GM15510 (cell line): Measurements from ENCODE around the gene CLEC2B.

ENCODE experiments used
- POLR2A ChIP-seq: IDR thresholded peaks from 3 replicates; pipeline ENCODE4 v1.6.1; 2011; ENCODE audit warnings: borderline replicate concordance; ENCODE audit not compliant: insufficient read length; ENCODE audit errors: extremely low read depth

Gene CLEC2B

DNA sequence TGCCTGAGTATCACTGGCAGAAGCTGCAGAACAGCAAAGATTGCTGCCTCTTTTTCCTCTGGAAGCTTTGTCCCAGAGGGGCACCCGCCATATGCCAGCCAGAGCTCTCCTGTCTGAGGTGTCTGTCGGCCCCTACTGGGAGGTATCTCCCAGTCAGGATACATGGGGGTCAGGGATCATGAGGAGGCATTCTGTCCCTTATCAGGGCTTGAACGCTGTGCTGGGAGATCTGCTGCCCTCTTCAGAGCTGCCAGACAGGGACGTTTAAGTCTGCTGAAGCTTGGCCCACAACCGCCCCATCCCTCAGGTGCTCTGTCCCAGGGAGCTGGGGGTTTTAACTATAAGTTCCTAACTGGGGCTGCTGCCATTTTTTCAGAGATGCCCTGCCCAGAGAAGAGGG is 20.3 kb downstream of the CLEC2B start:
- no peak for TF ChIP-seq POLR2A

DNA sequence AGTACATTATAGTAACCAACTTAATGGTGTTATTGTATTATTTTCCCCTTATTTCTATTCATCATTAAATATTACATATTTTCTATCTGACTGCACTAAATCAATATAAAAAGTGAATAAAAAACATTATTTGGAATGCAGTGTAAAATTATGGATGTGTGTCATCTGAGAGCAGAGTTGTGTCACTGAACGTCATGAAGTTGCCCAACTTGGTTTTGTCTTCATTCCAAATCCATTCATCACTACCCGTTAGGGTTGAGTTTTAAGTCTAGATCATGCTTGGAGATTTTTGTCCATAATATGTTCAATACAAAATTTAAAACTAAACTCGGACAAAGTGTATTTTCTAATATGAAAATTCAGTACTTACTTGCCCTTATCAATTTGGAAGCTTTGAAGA is 25.7 kb downstream of the CLEC2B start:
- TF ChIP-seq POLR2A, result no peak

DNA sequence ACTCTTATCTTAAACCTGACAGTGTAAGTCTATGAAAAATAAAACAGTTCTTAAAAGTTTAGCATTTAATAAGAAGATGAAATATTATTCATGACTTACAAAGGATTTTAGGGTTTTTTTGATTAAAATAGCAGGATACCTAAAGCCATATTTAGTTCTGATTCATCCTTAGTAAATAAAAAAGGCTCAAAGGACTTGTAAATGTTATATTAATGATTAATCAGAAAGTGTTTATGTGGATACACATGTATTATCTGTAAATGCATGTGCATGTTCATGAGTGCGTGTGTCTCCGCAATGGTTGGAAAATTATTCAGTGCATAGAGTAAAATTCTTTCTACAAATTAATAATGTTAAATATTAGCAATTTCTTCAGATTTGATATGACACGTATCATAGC is 37.4 kb downstream of the CLEC2B start:
- TF ChIP-seq POLR2A, result no peak

DNA sequence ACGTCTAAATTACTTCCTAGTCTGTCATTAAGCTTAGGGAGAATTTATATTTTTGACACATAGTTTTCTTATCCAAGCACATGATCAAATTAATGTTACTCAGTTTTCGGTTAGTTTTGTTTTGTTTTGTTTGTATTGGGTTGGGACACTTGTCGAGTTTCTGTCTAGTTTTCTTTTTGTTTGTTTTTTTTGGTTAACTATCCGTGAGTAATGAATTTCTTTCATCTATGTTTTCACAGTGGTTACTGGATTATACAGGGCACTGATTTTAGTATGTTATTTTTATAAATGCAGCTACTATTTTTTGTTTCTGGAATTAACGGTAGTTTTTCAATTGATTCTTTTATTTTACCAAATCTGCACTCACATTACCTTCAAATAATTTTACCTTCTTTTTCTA is 39.2 kb downstream of the CLEC2B start:
- no peak for TF ChIP-seq POLR2A

DNA sequence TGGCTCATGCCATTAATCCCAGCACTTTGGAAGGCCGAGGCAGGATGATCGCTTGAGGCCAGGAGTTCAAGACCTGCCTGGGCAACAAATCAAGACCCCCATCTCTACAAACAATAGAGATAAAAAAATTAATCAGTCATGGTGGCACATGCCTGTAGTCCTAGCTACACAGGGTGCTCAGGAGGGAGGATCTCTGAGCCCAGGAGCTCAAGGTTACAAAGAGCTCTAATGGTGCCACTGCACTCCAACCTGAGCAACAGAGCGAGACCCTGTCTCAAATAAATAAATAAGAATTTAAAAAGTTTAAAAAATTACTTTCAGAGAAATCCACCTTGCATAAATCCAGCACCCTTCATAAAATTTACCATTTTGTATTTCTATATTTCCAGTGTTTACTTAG is 39.7 kb downstream of the CLEC2B start:
- TF ChIP-seq POLR2A, result no peak

DNA sequence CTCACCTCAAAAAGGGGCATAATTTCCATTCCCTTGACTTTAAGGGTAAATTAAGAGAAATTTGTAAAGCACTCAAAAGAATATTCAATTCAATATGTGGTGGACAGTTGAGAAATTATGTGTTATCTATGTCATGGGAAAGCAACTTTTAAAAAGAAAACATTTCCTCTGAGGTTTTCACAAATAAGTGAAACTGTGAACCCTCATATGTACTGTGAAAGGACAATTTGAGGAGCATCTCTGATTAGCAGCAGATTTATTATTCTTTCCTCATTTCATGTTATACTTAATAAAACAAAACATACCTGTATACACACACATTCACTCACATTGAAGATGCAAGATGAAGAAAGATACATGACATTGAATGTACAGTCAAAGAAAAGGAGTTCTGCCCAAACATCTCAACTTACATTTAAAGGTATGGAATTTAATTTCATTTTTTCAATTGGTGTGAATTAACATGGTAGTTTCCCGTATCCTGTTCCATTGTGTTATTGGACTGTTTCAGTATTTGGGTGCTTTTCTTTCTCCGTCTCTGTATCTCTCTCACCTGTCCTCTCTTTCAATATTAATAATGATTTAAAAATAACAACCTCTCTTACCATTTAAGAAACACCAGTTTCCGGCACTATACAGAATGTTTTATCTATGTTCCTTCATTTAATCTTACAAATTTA is 41.8 kb downstream of the CLEC2B start, which contains the start of gene KLRF1:
TSS of gene KLRF1 (plus strand) at position 273 of the 680 bp plus-strand sequence. CDS start at position 337, 64 bp downstream.
- no peak for TF ChIP-seq POLR2A

DNA sequence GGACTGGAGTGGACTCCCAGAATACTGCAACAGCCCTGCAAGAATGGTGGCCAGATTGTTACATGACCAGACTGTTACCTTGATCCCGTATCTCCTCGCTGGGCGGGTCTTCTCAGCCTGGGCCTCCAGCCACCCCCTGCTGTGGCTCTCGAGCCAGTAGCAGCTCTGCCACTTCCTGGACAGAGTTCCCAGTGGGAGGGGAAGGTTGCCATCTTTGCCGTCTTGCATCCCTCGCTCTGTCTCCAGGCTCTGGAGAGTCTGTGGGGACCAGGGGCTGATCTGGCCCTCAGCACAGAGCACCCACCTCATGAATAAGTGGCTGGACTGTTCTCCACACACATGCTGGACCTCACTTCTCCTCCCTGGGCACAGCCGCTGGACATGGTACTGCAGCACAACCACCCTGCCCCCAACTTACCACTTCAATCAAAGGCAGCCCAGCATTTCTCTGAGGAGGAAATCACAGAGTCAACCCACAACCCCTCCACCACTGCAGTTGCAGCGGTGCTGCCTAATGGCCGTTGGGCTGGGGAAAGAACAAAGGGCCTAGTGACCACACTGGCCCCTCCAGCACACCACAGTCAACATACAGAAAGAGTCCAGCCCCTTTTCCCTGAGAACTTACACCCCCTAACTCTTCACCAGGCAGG is 48.7 kb downstream of the CLEC2B start:
- no peak for TF ChIP-seq POLR2A

DNA sequence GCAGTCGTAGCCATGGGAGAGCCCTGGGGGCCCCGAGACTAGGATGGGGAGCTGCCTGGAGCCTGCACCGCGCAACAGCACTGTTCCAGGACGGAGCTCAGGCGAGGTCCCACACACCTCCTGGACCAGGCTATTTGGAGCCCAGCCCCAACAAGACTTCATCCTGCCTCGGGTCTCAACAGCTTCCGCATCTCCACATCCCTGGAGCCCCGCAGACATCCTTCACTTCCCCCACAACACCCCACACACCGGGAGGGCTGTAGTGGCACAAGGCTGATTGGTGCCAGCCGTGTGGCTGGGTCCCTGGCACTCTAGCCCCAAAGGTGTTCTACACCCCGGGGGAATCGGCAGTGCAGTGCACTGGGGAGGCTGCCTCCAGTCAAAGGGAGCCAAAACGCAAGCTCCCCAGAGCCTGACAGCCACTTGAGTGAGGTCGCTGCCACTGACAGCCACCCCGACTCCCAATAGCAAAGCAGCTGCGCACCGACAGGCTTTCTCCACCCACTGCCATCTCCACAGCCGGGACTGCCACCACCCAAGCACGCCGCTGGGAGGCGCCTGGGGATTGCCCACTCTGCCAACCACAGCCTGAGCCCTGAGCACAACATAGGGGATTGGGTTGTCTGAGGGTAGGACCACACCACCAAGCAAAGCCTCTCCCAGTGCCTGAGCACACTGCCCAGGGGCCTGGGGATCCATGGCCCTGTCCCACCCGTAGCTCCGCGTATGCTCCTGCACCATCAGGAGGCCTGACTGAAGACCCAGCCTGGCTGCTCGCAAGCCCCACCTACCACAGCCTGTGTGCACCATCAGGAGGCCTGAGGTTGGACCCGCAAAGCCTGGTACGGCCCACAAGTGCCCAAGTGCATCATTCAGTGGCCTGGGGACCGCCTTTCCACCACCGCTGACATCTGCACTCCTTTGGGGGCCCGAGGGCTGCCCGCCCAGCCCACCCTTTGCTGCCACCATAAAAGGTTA is 55.0 kb downstream of the CLEC2B start:
- no peak for TF ChIP-seq POLR2A

DNA sequence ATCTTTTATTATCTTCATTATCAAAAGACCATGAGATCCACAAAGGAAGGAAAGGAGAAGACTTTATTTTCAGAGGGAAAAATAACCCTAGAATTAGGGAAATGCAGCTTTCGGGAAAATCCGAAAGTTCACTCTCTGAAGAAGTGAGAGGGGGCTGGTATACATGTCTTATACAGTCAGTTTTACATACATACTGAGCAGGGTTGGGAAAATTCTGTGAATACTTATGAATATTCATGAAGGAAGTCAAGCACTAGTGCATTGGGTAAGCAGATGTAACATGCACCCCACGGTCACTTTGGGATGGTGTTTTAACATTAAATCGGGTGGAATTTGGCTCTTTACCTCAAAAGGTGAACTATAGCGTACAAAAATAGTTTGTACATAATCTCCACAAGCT is 57.5 kb downstream of the CLEC2B start:
- no peak for TF ChIP-seq POLR2A

DNA sequence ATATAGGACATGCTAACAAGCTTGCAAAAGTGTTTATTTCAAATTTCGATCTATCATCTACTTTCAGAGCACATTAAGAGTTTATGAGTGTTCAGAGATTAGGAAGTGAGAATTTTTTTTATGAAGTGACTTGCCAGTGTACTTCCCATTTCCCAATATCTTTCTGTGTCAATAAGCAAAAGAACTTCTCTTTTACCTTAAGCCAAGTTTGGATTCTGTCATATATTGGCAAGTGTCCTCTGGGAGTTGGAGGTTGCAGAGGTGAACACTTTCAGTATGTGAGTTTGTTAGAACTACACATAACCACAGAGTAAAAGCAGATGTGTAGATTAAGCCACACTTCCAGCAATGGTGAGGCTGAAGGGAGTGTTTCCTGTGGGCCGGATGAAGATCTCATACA is 58.5 kb downstream of the CLEC2B start:
- no peak for TF ChIP-seq POLR2A

DNA sequence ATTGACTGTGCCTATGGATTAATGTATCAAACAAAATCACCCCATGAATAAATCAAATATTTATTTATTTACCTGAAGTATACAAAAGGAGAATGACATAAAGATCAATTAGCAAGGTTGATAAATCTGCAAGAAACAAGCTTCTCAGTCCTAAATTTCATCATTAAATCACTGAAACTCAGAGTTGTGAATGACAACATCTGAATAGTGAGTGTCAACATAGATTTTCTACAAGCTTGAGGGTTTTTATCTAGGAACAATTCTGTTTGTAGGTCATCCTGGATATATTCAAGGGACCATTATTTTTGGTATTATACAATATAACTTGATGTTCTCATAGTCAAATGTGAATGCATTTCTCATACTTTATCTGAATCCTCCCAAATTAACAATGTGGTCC is 59.3 kb downstream of the CLEC2B start:
- no peak for TF ChIP-seq POLR2A

DNA sequence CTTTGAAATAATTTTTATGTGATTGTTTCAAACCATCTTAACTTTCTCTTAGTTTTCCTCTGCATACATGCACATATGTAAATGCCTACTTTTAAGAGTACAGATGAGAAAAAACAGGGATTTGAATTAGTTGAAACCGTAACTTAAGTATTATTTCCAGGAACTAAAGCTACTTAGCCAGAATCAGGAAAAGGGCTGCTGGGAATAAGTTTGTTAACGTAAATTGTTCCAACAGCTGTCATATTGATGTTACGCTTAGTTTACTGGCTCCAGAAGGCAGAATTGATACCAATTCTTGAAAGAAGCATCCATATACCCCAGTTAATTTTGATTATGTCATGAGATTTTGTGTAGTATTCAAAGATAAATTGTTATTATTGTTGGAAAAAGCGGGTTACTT is 59.8 kb downstream of the CLEC2B start:
- TF ChIP-seq POLR2A, result no peak

DNA sequence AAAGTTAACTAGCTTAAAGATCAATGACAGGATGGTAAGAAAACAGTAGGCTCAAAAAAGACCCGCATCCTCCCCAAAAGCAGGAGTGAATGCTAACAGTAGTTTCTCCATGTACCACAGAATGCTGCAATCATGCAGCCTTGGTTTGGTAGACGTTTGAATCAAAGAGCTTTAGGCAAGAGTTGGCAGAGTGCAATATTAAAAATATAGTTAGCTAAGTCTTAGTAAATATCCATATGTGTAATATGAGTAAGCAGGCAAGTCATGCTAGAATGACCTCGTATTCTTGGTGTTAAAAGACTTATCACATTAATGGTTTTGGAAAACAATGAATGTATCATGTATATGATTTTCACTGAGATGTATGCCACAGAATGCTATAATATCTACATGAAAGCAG is 60.6 kb downstream of the CLEC2B start:
- TF ChIP-seq POLR2A, result no peak

DNA sequence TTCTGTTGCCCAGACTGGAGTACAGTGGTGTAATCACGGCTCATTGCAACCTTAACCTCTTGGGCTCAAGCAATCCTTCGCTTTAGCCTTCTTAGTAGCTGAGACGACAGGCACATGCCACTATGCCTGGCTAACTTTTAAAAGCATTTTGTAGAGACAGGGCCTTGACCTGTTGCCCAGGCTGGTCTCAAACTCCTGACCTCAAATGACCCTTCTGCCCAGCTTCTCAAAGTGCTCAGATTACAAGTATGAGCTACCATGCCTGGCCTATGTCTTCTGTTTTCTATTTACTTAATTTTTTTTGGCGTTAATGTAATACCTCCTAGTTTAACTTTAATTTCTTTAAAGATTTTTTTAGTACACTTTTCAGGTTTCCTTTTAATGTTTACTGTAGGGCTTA is 62.4 kb downstream of the CLEC2B start:
- TF ChIP-seq POLR2A, result no peak

DNA sequence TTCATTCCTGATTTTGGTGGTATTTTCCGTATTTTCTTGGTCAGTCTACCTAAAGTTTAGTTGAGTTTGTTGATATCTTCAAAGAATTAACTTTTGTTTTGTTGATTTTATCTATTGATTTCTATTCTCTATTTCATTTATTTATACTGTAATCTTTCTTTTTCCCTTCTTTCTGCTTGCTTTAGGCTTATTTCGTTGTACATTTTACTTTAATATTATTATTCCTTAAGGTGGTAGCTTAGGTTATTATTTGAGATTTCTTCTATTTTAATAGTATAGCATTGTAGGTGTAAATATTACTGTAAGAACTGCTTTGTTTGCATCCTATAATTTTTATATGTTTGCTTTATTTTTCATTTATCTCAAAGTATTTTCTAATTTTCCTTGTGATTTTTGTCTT is 63.3 kb downstream of the CLEC2B start:
- no peak for TF ChIP-seq POLR2A
